ENCODE data around the gene SPPL2C.

- TF ChIP-seq TCF12 (IDR thresholded peaks at IDR 0.05; ENCODE audit: low read depth, low read length) (no peak), TAF1 (IDR thresholded peaks at IDR 0.05; ENCODE audit: low read depth, low read length) (no peak), EP300 (IDR thresholded peaks at IDR 0.05; ENCODE audit: borderline replicate concordance in 1 of 2, low read depth in 2 of 2, low read length in 2 of 2) (no peak), CTCF (IDR thresholded peaks at IDR 0.05; ENCODE audit: control extremely low read depth in 1 of 3, insufficient read depth in 1 of 3, low read depth in 1 of 3, low read length in 3 of 3) (no peak)
Measured at GRCh38 chr17:45847747-45848146, 3.1 kb downstream of the SPPL2C start.

Data from H1 (cell line).